GM10248 (cell line): ENCODE results near the gene USP40.

Experiments used
- CTCF ChIA-PET: fragments of 300-600 bp; sonication (Branson Sonifier 250); formaldehyde crosslinking; extraction: SDS; loops from one replicate; lab custom pipeline; 2021; ENCODE audit warnings: antibody characterized with exemption; lab: Yijun Ruan, JAX
- POLR2A ChIA-PET: fragments of 350-650 bp; sonication (Branson Sonifier 250); formaldehyde crosslinking; extraction: SDS; loops from one replicate; lab custom pipeline; 2020; ENCODE audit warnings: antibody characterized with exemption; lab: Yijun Ruan, JAX
- DNase-seq: peaks from one replicate; pipeline ENCODE4 v3.0.0; 2012; ENCODE audit errors: extremely low spot score
- CTCF ChIP-seq: IDR thresholded peaks from 2 replicates; pipeline ENCODE4 v1.5.1; 2012; ENCODE audit warnings: mild to moderate bottlenecking, low read depth; ENCODE audit errors: extremely low read depth, missing control alignments, control extremely low read depth

USP40 gene

GRCh38 chr2:233492078-233492477 lies 74.5 kb downstream of the USP40 start:
- TF ChIP-seq CTCF: no peak
- ChIA-PET POLR2A (no interaction called here), CTCF (no interaction called here)
- no peak for DNase-seq

GRCh38 chr2:233491326-233491725 lies 75.3 kb downstream of the USP40 start:
- no peak for TF ChIP-seq CTCF
- ChIA-PET CTCF (no interaction called here), POLR2A (no interaction called here)
- no peak for DNase-seq

- DNase-seq: no peak
- no peak for TF ChIP-seq CTCF
- POLR2A ChIA-PET: no interaction called here
- CTCF ChIA-PET: no interaction called here
Measured at GRCh38 chr2:233490831-233491230, 75.8 kb downstream of the USP40 start.

- DNase-seq: no peak
- POLR2A ChIA-PET: no interaction called here
- TF ChIP-seq CTCF: no peak
- CTCF ChIA-PET: no interaction called here
Measured at GRCh38 chr2:233489666-233490065, 76.9 kb downstream of the USP40 start.

GRCh38 chr2:233489143-233489542 lies 77.4 kb downstream of the USP40 start:
- DNase-seq: no peak
- no peak for TF ChIP-seq CTCF
- POLR2A ChIA-PET: no interaction called here
- CTCF ChIA-PET: interaction anchor here (1.1 kb wide), 1 partner anchor 8 kb away, joined by 3 read pairs; no protein-coding TSS in a partner anchor

- CTCF ChIA-PET: interaction anchor here (1.1 kb wide), 1 partner anchor 9 kb away, joined by 3 read pairs; no protein-coding TSS in a partner anchor
- TF ChIP-seq CTCF: no peak
- DNase-seq: no peak
- POLR2A ChIA-PET: no interaction called here
Measured at GRCh38 chr2:233487748-233488345, 78.7 kb downstream of the USP40 start.
